ENCODE data around the gene GPR25.

- TF ChIP-seq, protein P1, sequence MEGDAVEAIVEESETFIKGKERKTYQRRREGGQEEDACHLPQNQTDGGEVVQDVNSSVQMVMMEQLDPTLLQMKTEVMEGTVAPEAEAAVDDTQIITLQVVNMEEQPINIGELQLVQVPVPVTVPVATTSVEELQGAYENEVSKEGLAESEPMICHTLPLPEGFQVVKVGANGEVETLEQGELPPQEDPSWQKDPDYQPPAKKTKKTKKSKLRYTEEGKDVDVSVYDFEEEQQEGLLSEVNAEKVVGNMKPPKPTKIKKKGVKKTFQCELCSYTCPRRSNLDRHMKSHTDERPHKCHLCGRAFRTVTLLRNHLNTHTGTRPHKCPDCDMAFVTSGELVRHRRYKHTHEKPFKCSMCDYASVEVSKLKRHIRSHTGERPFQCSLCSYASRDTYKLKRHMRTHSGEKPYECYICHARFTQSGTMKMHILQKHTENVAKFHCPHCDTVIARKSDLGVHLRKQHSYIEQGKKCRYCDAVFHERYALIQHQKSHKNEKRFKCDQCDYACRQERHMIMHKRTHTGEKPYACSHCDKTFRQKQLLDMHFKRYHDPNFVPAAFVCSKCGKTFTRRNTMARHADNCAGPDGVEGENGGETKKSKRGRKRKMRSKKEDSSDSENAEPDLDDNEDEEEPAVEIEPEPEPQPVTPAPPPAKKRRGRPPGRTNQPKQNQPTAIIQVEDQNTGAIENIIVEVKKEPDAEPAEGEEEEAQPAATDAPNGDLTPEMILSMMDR (conservative IDR thresholded peaks at IDR 0.05; ENCODE audit: low read depth, low read length), result peak; percentile 50
- no peak for TF ChIP-seq POLR2A (IDR thresholded peaks at IDR 0.05; ENCODE audit: low read depth, low read length)
- no peak for TF ChIP-seq USF2 (IDR thresholded peaks at IDR 0.05; ENCODE audit: low read depth, low read length)
- no peak for TF ChIP-seq CEBPB (IDR thresholded peaks at IDR 0.05; ENCODE audit: low read depth, low read length)
- TF ChIP-seq RCOR1 (IDR thresholded peaks at IDR 0.05; ENCODE audit: insufficient replicate concordance, low read length), result no peak
- no peak for TF ChIP-seq MAFK (IDR thresholded peaks at IDR 0.05; ENCODE audit: low read depth, low read length)
- no peak for TF ChIP-seq MXI1 (IDR thresholded peaks at IDR 0.05; ENCODE audit: borderline replicate concordance, low read depth, low read length)
- TF ChIP-seq, protein P2, sequence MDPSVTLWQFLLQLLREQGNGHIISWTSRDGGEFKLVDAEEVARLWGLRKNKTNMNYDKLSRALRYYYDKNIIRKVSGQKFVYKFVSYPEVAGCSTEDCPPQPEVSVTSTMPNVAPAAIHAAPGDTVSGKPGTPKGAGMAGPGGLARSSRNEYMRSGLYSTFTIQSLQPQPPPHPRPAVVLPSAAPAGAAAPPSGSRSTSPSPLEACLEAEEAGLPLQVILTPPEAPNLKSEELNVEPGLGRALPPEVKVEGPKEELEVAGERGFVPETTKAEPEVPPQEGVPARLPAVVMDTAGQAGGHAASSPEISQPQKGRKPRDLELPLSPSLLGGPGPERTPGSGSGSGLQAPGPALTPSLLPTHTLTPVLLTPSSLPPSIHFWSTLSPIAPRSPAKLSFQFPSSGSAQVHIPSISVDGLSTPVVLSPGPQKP (IDR thresholded peaks at IDR 0.05; ENCODE audit: borderline replicate concordance, low read depth, low read length), result no peak
- no peak for TF ChIP-seq MAZ (IDR thresholded peaks at IDR 0.05; ENCODE audit: borderline replicate concordance, low read depth, low read length)
- peak; percentile 32 for TF ChIP-seq RAD21 (IDR thresholded peaks at IDR 0.05; ENCODE audit: low read length)
- no peak for TF ChIP-seq RFX5 (IDR thresholded peaks at IDR 0.05; ENCODE audit: low read depth, low read length)
- TF ChIP-seq FOS (IDR thresholded peaks at IDR 0.05; ENCODE audit: low read depth, low read length), result no peak
- no peak for TF ChIP-seq CHD1 (IDR thresholded peaks at IDR 0.05; ENCODE audit: low read depth, low read length)
These were observed 34.7 kb upstream of the GPR25 start for GRCh38 chr1:200837931-200838571.

Data from IMR-90 (cell line).